Putamen (tissue), 1 donor: Measurements from ENCODE around the gene PRKAR2A.
"Not testable (repeated sequence)": the region's sequence is repeated elsewhere in the genome, so short reads cannot be mapped to it uniquely, and the experiment has no call there.

Experiments
- DNase-seq: peaks from one replicate; pipeline ENCODE4 v3.0.0-alpha.2; 2016; ENCODE audit warnings: low spot score

Gene PRKAR2A

DNA sequence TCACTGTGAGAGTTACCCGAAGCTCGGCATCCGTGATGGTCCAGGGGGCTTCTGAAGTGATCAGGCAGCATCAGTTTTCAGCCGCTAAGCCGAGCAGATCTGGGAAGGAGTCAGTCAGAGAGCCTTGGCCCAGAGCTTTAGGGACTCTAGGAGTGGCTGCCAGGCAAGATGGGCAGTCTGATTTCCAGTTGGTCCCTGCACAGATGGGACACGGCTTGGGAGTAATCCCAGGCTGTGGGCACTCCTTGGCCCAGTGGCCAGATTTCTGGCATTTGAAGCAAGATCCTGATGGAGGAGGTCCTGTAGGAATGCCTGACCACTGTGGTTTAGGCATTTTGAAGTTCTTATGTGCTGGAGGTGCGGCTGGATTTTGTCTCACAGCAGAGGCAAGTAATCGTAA, 120.2 kb downstream of the PRKAR2A start:
- DNase-seq = no peak

DNA sequence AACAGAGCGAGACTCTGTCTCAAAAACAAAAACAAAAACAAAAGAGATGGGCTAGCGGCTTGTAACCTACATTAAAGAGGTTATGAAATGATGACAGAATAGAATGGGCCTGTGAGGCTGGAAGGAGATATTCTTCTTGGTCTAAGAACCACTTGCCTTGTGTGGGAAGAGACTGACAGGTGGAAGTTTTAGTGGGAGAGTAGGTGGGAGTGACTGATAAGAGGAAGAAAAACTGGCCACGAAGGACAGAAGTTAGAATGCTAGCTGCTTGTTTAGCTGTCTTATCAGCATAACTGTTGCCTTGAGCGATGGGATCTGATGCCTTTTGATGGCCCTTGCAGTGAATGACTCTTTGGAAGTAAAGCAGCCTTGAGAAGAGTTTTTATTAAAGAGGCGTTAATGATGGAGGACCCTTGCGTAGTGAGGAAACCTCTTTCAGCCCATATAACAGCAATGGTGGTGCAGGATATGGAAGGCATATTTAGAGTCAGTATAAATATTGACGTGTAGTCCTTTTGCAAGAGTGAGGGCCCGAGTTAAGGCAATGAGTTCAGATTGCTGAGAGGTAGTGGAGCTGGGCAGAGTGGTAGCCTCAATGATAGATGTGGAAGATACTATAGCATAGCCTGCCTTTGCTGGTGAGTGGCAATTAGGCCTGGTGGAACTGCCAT, 122.4 kb downstream of the PRKAR2A start:
- not testable (repeated sequence) for DNase-seq

DNA sequence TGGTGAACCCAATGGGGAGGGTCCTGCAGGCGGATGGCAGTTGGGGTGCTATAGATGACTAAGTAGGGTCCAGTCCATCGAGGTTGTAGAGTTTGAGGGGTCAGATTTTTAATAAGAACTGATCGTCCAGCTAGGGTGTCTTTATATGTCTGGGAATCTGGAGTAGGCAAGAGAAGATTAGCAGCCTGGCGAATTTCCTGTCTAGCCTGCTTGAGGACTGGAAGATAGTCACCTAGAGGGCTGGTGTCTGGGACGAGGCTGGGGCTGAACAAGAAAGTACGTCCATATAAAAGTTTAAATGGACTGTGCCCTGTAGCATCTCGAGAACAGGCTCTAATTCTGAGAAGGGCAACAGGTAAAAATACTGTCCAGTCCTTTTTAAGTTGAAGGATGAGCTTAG, 123.9 kb downstream of the PRKAR2A start:
- DNase-seq = no peak

DNA sequence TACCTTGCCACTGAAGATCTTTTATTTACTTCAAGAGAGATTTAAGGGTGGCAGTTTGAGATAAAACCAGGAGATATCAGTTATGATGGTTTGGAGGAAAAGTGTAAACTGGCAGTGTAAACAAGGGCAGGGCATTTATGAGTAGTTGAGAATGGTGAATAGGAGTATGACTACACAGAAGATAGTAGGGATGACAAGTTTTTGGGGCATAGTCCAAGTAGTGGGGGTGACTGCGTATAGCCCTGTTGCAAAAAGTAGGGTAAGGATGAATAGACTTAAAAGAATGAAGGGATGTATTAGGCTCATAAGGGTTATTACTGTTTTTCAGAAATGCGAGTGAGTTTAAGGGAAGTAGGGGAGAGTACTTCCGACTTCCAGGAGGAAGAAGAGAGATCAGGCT, 124.4 kb downstream of the PRKAR2A start:
- not testable (repeated sequence) for DNase-seq

DNA sequence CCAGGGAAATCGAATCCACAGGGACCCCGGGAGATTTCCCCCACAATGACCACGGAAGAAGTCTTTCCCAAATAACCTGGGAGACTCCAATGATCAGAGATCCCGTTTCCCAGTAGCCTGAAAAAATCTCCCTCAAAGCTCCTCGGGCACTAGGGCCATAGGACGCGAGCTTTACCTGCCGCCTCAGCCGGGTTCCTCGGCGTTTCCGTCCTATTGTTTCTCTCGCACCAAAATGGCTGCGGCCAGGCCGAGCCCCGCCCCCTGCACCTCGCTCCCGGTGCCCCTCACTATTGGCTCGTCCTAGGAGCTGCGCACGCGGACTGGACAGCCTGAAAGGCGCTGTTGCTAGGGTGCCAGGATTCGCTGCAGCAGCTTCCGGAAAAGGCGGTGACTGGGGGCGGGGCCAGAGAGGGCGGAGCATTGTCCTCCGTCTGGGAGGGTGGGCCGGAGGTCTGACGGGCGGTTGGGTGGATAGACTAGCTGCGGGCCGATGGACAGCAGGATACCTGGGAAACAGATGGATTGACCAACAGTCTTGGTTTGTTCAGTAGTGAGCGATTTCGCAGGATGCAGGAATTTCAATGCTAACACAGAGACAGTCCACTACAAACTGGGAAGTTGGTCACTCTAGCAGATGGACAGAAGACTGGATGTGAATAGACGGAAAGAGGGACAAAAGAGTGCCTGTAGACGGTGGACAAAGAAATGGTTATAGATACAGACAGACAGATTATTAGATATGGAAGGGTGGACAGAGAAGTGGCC, 130.5 kb downstream of the PRKAR2A start, which contains the start of gene IP6K2:
Gene IP6K2 (minus strand): TSS at position 240 of the 765 bp plus-strand sequence. CDS start 21,930 bp downstream, outside the sequence.
- peak; percentile 98 for DNase-seq

DNA sequence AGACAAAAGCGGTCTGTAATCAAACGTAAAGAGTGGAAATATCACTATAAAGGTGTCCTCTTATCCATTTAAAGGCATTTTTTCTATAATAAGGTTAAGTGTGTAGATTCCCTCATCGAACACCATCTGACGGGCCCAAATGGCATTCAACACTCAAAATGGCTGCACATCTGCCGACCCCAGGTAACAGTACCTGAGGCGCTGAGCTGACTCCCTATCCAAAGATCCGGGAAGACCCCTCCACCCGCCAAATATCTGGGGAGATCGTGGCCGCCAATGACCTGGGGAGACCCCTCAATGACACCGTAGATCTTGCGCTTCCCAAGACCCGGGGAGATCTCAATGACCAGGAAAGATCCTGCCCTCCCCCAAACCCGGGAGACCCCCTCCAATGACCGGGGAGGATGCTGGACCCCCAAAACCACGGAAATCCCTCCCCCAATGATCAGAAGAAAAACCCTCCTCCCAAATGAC, 131.1 kb downstream of the PRKAR2A start:
- no peak for DNase-seq

DNA sequence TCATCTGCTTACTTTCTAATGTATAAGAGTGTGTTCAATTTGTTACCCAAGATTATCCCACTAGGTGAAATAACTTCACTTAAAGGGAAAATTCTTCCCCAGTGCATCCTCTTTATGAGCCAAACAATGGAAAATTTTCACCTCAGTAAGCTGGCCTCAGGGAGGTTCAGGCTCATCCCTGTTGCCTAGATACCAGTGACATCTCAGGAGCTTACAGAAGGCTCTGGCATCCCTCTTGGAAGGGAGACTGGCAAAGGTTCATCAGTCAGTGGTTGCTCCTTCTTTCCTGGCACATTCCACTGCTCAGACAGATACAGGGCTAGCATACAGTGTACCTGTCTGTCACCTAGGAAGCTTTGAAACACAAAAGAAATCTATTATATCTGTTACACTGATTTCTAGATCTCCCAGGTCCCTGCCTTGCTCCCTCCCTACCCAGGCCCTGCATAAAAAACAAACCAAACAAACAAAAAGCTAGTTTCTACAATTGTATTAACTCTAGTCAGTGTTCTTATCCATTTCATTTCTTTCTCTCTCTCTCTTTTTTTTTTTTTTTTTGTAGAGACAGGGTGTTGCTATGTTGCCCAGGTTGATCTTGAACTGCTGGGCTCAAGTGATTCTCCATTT, 132.4 kb downstream of the PRKAR2A start:
- peak; percentile 44 for DNase-seq

DNA sequence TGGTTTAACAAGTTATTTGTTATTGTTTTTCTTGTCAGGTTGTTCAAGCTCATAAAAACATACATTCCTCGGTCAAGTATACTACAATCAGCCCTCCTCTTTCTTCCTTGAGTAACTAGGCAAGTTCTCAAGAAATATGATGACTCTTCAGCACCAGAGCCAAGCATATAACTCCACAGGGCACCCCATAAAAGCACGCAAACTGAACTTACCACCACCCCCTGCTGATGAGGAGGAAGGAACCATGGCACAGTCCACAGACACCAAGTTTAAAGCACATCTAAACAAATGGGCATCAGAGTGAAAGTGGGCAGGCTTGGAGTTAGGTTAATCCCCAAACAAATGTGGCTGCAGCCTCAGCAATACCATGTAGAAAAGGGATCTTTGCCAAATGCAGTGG, 135.9 kb downstream of the PRKAR2A start:
- DNase-seq = no peak

DNA sequence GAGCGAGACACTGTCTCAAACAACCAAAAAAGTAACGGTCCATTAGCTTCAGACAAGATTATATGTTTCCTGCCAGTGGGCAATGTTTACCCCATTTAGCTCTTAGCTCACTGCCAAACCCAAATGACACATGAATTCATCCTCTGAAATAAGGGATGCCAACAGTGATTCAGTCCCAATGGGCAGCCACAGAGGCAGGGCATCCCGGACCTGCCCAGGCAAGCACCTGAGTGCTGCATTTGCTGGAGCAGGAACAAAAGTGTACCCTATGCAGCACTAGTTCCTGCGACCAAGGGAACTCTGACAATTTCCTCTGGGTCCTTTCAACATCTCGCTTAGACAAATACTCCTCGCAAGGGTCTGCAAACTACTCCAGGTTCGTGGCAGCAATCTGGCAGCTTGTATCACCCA, 138.6 kb downstream of the PRKAR2A start:
- DNase-seq = no peak

DNA sequence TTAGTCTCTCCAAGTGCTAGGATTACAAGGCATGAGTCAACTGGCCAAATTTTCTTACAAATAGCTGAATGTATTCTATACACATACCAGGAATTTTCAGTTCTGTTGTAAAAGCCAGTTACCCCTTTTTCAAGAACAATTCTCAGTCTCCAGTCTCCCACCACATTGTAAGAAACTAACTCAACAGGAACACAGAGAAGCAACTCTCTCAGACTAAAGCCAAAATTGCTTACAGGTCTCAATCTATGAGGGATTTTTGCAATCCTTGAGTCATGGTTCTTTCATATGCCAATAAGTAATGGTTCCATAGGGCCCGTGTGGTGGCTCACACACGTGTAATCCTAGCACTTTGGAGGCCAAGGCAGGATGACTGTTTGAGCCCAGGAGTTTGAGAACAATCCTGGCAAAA, 139.2 kb downstream of the PRKAR2A start:
- DNase-seq = no peak

DNA sequence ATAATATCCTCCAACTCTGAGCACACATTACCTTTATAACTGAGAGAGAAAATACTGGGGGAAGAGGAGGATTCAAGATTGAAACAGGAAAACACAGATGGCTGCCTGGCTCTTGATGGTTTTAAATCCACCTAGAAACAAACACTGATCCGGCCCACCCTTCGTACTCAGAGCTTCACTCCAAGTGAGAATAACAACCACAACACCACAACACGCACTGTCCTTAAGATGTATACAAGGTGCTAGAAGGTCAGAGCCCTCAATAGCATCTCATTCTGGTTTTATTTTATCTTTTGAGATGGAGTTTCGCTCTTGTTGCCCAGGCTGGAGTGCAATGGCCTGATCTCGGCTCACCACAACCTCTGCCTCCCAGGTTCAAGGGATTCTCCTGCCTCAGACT, 140.5 kb downstream of the PRKAR2A start:
- DNase-seq = no peak

DNA sequence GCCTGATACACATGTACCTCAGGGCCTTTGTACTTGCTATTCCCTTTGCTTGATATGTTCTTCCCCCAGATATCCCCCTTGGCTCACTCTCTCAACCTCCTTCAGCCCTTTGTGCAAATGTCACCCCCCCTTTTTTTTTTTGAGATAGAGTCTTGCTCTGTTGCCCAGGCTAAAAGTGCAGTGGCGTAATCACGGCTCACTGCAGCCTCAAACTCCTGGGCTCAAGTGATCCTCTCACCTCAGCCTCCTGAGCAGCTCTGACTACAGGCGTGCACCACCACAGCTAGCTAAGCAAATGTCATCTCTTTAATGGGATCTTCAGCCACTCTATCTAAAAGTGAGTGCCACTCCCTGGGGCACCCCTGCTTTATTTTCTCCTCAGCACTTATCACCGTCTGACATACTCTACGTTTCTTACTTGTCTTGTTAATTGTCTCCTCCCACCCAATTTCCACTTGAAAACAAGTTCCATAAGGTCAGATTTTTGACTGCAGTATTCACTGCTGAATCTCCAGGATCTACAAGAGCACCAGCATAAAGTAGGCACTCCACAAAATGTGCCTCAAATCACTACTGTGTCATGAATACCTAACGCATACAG, 145.3 kb downstream of the PRKAR2A start:
- DNase-seq = no peak

DNA sequence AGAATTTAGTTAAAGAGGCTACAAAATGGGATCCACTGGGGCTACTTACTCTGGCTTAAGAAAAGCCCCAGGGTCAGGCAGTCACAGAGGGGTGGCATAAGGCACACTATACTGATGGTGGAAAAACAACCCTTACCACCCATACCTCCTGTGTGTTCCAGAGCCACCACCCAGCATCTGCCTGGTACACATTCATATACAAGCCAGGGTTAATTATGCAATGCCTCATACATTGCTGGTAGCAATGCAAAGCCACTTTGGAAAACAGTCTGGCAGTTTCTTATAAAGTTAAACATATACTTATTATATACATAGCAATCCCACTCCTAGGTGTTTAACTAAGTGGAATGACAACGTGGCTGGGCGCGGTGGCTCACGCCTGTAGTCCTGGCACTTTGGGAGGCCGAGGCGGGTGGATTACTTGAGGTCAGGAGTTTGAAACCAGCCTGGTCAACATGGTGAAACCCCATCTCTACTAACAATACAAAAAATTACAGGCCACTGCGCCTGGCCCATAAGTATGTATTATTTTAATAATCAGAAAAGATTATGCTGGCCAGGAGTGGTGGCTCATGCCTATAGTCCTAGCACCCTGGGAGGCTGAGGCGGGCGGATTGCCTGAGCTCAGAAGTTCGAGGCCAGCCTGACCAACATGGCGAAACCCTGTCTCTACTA, 146.8 kb downstream of the PRKAR2A start:
- DNase-seq = no peak

DNA sequence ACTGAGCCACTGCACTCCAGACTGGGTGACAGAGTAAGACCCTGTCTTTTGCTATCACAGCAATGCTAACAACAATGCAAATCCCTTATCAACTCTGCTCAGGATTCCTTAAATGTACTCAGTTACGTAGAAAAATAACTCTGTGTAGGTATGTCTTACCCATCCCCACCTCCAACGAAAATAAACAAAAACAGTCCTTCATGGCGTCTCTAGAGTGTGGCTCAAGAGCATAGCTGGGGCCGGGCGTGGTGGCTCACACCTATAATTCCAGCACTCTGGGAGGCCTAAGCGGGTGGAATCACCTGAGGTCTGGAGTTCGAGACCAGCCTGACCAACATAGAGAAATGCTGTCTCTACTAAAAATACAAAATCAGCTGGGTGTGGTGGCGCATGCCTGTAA, 148.8 kb downstream of the PRKAR2A start:
- DNase-seq = no peak

DNA sequence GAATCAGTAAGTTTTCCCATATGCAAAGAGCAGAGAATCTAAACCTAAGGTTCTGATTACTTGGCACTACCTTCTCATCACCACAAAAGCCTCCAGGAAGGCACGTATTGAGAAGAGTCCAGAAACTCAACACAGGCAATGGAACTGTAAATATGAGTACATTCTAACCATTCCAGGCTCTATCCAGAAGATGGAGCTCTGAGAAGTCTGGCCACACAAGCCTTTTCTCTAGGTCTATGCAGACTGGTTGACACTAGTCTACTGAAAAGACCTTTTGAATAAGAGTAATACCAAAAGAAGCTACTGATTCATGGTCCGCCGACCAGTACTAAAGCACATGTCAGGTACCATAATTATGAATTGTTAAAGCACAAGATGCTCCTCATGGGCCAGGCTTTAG, 149.7 kb downstream of the PRKAR2A start:
- DNase-seq = no peak

DNA sequence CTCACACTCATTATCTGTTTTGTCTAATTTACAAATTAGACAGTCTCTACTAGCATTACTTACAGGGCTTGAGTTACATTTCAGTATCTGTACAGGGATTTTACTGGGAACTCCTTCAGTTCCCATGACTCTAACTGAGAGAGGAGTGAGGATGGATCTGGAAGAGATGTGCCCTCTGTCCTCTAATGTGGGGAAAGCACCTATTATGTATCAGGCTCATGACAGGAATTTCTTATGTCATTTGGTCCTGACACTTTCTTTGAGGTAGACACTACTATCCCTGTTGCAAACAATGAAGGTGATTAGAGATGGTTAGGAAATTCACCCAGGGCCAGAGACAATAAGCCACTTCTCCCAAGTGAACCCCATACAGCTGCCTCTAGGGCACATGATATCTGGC, 151.1 kb downstream of the PRKAR2A start:
- DNase-seq = no peak
